Suprapubic skin (tissue), 3 donors: ENCODE measurements around the gene NDC1.

Experiments
- EP300 ChIP-seq: sonication (generic); formaldehyde crosslinking; IDR thresholded peaks from one replicate; pipeline ENCODE4 v1.6.1; 2017; ENCODE audit warnings: antibody characterized with exemption
- POLR2A ChIP-seq, 2 donors: fragments of 450-650 bp; IDR thresholded peaks; one replicate each; pipeline ENCODE4 v1.6.1; 2017; ENCODE audit warnings: antibody characterized with exemption in 2 of 2, mild to moderate bottlenecking in 2 of 2, moderate library complexity in 2 of 2
- TF ChIP-seq, protein P1 (sequence below), 2 donors: fragments of 200-600 bp in 1 of 2; fragments of 450-650 bp in 1 of 2; sonication (generic) in 1 of 2; IDR thresholded peaks; one replicate each; pipeline ENCODE4 v1.5.1; 2016 to 2019; ENCODE audit warnings: antibody characterized with exemption in 2 of 2, mild to moderate bottlenecking in 1 of 2, moderate library complexity in 1 of 2

DNA sequence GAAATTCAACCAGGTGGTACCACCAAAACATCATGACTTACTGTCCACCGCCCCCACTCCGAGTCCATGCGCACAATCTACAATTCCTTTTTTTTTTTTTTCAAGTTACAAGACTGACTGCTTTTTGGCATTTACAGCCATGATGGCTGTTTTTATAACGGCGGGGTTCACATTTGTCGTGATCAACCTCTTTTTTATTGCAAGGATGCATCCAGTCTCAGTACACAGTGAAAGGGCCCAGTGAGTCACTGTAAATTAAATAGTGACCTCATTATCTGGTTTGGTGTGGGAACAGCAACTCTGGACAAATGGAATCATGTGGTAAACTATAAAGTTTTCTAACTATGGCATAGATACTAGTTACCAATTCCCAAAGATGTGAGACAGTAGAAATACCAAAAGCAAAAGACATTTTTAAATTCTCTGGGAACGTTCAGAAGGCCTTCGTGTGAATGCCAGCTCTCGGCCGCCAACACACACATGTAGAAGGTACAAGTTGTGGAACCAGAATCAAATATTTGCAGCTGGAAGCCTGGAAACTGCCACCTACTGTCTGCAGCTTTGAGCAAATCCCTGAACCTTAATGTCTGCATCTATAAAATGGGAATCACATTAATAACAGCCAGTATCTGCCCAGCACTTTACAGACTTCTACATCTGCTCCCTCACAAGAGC lies 104.0 kb downstream of the NDC1 start:
- TF ChIP-seq, protein P1, sequence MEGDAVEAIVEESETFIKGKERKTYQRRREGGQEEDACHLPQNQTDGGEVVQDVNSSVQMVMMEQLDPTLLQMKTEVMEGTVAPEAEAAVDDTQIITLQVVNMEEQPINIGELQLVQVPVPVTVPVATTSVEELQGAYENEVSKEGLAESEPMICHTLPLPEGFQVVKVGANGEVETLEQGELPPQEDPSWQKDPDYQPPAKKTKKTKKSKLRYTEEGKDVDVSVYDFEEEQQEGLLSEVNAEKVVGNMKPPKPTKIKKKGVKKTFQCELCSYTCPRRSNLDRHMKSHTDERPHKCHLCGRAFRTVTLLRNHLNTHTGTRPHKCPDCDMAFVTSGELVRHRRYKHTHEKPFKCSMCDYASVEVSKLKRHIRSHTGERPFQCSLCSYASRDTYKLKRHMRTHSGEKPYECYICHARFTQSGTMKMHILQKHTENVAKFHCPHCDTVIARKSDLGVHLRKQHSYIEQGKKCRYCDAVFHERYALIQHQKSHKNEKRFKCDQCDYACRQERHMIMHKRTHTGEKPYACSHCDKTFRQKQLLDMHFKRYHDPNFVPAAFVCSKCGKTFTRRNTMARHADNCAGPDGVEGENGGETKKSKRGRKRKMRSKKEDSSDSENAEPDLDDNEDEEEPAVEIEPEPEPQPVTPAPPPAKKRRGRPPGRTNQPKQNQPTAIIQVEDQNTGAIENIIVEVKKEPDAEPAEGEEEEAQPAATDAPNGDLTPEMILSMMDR (IDR thresholded peaks at IDR 0.05) = no peak
- TF ChIP-seq EP300 (no peak), POLR2A (IDR thresholded peaks at IDR 0.05) (no peak)
